Measurements from ENCODE around the gene GPC6.

Gene GPC6

DNA sequence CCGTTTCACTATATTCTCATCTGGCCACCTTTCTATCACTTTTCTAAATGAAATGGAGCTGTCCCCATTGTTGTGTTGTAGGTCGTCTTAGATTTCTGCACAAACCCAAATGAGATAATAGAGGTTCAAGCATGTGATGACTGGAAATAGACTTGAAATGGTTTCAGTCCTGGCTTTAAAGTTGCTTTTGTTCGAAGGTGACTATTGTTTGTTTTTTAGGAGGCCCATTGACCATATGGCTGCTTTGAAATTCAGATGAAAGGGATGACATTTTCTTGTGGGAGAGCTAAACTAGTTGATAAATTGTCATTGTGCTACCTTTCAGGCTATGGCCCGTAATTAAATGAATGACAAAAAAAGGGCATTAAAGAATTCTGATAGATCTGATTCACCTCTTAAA, 583.7 kb downstream of the GPC6 start:
- in situ Hi-C loops (cut with MboI; ENCODE audit: low sequenced_read_pairs): no loop called here

DNA sequence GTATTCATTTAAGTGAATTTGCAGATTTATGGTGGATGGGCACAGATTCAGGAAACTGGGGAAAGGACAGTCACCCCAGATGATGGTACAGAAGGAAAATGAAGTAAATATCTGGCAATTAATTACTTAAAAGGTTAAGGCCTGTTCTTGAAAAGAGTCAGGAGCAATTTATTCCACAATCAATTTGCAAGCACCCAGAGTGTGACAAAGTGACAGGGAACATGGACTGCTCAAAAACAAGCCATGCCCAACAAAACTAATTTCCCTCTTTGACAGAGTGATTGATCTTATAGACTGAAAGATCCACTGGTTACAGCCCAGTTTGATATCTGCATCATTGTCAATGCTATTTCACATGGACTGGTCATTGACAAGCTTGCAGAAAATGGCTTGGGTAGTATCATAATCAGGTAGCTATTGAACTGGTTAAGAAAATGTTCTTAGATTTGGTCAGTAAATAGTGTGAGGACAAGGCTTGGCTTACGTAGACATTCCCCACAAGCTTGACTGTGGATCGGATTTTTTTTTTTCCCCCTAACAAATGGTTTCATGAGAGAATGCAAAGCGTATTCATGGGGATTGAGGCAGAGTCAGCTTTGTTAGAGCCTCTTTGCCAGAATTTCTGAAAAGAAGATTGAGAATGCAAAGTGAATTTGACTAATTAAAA, 584.6 kb downstream of the GPC6 start:
- in situ Hi-C loops (cut with MboI; ENCODE audit: low sequenced_read_pairs): no loop called here

DNA sequence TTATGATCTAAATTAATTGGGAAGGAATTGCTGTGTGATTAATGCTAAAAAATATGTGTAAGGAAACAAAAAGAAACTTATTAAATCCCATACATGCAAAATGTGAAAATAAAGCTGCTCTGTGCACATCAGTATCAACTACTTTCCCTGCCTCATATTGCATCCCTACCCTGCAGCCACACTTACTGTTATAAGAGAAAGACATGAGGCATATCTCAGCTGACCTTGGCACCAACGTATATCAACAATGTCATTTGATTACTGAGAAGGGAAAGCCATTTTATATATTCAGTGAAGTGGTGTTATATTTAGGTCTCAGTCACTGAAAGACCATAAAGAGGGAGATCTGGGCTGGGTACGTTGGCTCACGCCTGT, 585.1 kb downstream of the GPC6 start:
- in situ Hi-C loops (cut with MboI; ENCODE audit: low sequenced_read_pairs): no loop called here

- in situ Hi-C loops (cut with MboI; ENCODE audit: low sequenced_read_pairs): no loop called here
Observed at GRCh38 chr13:93814658-93815057, 588.1 kb downstream of the GPC6 start.

DNA sequence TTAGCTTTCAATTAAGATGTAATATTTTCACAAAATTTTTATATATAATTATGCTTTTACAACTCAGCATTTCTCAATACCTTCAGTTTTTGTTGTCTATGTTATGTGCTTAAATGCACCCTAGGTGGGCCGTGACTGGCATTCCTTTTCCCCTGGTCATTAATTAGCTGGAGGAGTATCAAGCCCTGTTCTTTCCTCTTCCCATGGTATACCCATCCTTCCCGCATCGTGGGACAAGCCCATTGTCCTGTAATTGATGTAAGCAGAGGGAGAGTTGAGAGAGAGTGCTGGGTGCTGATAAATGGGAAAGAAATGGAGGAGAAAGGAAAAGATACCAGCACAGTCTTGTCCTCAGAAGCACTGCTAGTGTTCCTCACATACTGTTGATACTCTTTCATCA, 591.7 kb downstream of the GPC6 start:
- in situ Hi-C loops (cut with MboI; ENCODE audit: low sequenced_read_pairs): no loop called here

DNA sequence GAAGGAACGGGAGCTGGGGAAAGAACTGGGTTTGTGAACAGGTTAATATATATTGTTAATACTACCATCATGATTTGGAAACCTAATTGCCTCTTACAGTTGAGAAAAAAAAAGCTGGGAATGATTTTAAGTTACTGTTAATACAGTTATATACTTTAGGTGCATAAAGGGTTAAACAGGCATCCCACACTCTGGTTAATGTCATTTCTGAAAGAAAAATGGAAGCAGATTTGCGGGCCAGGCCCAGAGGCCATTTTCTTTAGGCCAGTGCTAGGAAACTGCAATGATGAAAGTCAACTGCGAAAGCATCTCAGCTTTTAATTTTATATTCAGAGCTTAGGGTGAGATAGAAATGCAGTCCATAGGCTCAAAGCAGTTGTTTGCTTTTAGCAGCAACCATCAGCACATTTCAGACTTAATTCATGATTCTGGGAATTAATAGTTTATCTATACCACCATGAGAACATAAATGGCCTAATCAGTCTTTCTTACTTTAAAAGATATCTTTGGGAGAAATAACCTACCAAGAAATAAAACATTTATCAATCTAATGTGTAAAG, 592.8 kb downstream of the GPC6 start:
- in situ Hi-C loops (cut with MboI; ENCODE audit: low sequenced_read_pairs): no loop called here

- in situ Hi-C loops (cut with MboI; ENCODE audit: low sequenced_read_pairs): no loop called here
Observed at GRCh38 chr13:93824286-93824685, 597.7 kb downstream of the GPC6 start.

DNA sequence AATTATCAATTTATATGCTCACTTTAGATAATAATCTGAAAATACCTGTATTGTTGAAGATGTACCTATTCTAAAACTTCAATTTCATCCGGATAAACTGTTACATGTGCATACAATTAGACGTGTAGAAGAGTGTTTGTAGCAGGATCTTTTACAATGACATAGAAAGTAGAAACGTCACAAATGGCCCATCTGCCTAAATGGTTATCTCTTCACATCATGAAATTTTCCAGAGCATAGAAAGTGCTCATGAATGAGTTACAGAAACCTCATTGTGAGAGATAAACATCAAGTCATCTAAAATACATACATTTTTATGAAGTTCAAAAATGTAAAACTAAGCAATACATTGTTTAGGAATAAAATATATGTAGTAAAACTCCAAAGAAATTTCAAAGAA, 607.4 kb downstream of the GPC6 start:
- in situ Hi-C loops (cut with MboI; ENCODE audit: low sequenced_read_pairs): no loop called here

DNA sequence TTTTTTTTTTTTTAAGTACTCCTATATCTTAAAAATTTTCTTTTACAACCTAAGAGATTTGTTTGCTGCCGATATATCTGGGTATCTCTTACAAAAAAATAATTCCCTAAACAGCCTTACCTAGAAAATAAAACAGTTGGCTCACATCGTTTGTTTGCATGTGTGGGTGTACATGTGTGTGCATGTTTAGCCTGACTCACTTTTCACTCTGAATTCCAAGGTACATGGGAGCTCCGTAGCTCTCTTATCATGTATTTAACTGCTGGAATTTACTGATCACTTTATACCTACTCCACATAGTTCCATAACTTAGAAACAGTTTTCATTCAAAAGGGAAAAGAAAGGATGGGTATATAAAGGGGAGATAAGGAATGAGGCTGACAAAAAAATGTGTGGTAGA, 616.5 kb downstream of the GPC6 start:
- in situ Hi-C loops (cut with MboI; ENCODE audit: low sequenced_read_pairs): no loop called here

GRCh38 chr13:93847162-93847561, 620.6 kb downstream of the GPC6 start:
- in situ Hi-C loops (cut with MboI; ENCODE audit: low sequenced_read_pairs): no loop called here

- in situ Hi-C loops (cut with MboI; ENCODE audit: low sequenced_read_pairs): no loop called here
Observed at GRCh38 chr13:93848247-93848646, 621.6 kb downstream of the GPC6 start.

- in situ Hi-C loops (cut with MboI; ENCODE audit: low sequenced_read_pairs): no loop called here
Observed at GRCh38 chr13:93851236-93851635, 624.6 kb downstream of the GPC6 start.

DNA sequence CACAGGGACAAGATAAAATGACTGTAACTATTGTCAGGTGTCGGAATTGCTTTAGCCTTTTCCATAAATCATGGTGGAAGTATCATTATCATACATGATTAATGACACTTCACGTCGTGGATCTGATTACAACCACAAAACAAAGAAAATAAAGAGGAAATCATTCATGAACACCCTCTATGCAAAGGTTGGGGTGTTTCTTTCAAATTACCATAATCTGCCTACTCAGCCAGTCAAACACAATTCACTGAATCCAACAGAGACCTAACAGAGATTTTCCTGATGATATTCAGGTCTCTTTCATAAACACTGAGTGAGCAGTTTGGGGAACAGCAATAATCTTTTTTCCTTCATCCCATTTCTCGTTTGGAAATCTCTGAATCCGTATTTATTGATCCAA, 627.3 kb downstream of the GPC6 start:
- in situ Hi-C loops (cut with MboI; ENCODE audit: low sequenced_read_pairs): no loop called here

DNA sequence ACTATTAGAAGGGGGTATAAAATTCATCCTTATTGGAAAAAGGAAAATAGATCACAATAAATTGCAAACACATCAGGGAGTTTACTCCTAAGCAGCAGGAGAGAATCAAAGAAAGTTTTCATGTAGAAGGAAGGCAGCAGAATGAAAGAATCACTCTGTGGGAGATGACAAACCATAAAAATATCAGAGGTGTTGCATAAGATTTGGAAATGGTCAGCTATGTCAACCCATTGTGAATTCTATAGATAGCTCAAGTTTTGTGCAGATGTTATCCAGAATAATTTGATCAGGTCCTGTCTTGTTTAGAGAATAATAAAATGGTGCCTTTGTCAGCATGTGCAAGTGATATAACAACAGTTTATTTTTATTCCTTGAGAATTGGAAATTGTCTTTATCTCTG, 630.5 kb downstream of the GPC6 start:
- in situ Hi-C loops (cut with MboI; ENCODE audit: low sequenced_read_pairs): no loop called here

DNA sequence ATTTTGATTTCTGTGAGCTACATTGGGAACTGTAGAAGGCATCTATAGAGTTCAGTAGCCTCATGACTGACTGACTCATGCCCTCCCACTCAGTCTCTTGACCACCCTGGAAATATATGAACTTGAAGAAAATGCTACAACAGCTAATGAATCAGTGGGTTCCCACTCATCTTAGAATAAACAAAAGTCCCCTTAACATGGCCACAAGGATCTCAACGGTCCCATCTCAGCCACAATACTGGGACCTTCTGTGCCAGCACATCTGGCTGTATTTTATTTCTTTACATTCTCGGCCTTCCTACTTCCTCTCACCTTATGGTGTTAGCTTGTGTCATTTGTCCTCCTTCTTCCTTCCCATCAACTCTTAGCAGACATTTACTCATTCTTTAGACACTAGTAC, 633.1 kb downstream of the GPC6 start:
- in situ Hi-C loops (cut with MboI; ENCODE audit: low sequenced_read_pairs): no loop called here

DNA sequence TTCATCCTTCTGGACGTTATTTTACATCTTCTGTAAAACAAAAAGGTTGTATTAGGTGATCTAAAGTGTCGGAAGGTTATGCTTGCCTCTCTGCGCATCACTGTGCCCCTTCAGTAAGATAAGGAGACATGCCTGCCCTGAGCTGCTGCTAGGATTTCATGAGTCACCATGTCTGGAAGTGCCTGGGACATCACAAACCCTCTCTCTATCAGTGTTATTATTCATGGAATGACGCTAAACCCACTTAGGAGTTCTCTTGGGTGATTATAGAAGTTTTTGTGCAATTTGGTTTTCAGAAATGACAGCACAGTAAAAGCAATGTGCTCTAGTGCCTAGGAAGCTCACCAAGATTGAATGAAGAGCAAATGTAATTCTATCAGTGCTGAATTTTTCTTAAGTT, 635.2 kb downstream of the GPC6 start:
- in situ Hi-C loops (cut with MboI; ENCODE audit: low sequenced_read_pairs): no loop called here

GRCh38 chr13:93862259-93862658, 635.7 kb downstream of the GPC6 start:
- in situ Hi-C loops (cut with MboI; ENCODE audit: low sequenced_read_pairs): no loop called here

DNA sequence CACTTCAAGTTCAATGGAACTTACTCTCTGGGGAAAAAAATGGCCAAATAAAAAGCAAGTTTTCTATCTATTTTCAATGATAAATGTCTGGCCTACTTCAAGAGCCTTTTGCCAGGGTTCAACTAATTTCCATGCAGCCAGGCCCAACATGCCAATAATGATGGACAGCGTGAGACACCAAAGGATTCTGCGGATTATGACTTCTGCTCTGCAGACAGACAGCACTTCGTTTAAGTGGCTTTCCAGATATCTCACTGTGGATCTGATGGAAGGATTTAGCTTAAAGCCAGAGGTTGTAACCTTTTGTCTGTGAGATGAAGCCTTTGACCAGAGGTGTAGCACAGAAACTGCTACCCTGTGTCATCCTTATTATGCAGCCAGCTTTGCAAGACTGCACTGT, 638.6 kb downstream of the GPC6 start:
- in situ Hi-C loops (cut with MboI; ENCODE audit: low sequenced_read_pairs): no loop called here

DNA sequence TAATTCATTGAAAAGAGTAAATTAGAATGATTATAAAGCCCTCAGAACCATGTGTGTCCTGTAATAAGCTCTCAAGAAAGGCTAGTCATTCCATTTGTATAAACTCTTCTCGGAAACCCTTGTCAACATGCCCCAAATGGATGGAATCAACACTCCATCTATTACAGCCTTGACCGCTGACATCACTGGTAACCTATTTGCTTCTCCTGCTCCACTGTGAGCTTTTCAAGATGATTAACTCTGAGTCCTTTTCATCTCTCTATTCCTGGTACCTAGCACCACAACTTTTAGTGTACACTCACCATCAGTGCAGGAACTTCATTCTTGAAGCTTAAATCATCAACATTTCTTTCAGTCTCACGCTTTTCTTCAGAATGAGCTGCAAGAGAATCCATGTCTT, 640.9 kb downstream of the GPC6 start:
- in situ Hi-C loops (cut with MboI; ENCODE audit: low sequenced_read_pairs): no loop called here

DNA sequence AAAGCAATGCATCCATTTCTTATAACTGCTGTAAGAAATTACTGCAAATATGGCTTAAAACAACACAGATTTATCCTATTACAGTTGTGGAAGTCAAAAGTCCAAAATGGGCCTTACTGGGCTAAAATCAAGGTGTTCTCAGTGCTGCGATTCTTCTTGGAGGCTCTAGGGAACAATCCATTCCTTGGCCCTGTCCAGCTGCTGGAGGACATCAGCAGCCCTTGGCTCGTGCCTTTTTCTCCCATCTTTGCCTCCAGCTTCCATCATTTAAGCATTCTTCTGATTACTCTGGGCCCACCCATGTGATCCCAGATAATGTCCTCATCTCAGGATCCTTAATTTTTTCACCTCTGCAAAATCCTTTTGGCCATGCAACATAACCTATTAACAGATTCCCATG, 645.8 kb downstream of the GPC6 start:
- in situ Hi-C loops (cut with MboI; ENCODE audit: low sequenced_read_pairs): no loop called here

DNA sequence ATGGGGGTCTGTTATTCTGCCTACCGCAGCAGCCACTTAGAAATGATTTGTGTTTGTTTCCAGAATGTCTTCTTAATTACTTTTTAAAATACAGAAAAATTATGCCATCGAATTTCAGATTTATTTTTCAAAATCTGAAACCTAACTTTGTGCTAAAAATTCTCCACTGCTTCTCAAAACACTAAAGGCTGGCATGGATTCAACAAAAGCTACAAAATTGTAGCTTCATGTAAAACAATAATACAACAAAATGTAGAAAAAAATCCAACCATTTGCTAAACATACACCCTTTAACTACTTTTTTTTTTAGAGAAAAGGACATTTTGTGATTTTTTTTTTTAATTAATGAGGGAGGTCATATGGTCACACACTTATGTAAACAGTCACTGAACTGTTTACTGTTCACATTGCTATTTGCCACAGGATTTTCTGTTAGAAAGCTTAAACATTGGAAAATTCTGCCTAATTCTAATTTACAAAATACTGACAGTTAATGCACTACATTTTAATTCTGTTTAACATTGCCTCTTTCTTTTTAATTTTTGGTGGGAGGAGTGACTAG, 646.3 kb downstream of the GPC6 start:
- in situ Hi-C loops (cut with MboI; ENCODE audit: low sequenced_read_pairs): no loop called here

DNA sequence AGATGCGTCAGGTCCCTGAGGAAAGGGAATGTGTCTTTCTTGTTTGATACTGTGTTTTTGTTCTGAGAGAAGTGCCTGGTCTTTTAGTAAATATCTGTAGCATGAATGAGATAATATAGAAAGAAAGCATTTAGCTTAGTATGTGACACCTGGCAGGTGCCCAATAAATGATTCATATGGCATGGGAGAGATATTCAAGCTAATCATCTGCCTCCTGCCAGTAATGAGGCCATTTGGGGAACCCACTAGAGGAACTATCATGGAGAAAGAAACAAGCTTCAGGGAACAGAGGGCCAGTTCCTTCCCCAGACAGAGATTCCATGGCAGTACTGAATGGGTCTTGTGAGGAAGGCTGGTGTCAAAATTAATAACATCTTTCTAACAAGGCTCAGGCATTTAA, 648.9 kb downstream of the GPC6 start:
- in situ Hi-C loops (cut with MboI; ENCODE audit: low sequenced_read_pairs): no loop called here

- in situ Hi-C loops (cut with MboI; ENCODE audit: low sequenced_read_pairs): no loop called here
Observed at GRCh38 chr13:93876236-93876635, 649.6 kb downstream of the GPC6 start.

All from HL-60/S4 treated with phorbol 12-myristate 13-acetate at 8.2 ng/mL for 4 days and 3 days (cell line).